GM21367 (cell line): ENCODE results near the gene ATXN1.
"Not testable (repeated sequence)": the region's sequence is repeated elsewhere in the genome, so short reads cannot be mapped to it uniquely, and the experiment has no call there.

ENCODE experiments used
- ATAC-seq: cut with Tn5 transposase; IDR thresholded peaks from one replicate; pipeline ENCODE4 v1.9.1; 2021; ENCODE audit not compliant: unreplicated experiment

Gene ATXN1

GRCh38 chr6:16624636-16625290 is 136.5 kb downstream of the ATXN1 start:
- no peak for ATAC-seq

GRCh38 chr6:16623731-16624130 is 137.5 kb downstream of the ATXN1 start:
- no peak for ATAC-seq

- no peak for ATAC-seq
Measured at GRCh38 chr6:16623029-16623653, 138.1 kb downstream of the ATXN1 start.

GRCh38 chr6:16622193-16622592 is 139.1 kb downstream of the ATXN1 start:
- ATAC-seq, result no peak

GRCh38 chr6:16621002-16621401 is 140.3 kb downstream of the ATXN1 start:
- ATAC-seq, result no peak

GRCh38 chr6:16619777-16620176 is 141.5 kb downstream of the ATXN1 start:
- ATAC-seq, result no peak

GRCh38 chr6:16618962-16619361 is 142.3 kb downstream of the ATXN1 start:
- ATAC-seq, result no peak

- not testable (repeated sequence) for ATAC-seq
Measured at GRCh38 chr6:16615215-16615614, 146.0 kb downstream of the ATXN1 start.

GRCh38 chr6:16614143-16614542 is 147.1 kb downstream of the ATXN1 start:
- not testable (repeated sequence) for ATAC-seq

- not testable (repeated sequence) for ATAC-seq
Measured at GRCh38 chr6:16613504-16613903, 147.8 kb downstream of the ATXN1 start.

GRCh38 chr6:16608444-16608843 is 152.8 kb downstream of the ATXN1 start:
- ATAC-seq, result no peak

- ATAC-seq, result peak; percentile 79
Measured at GRCh38 chr6:16602035-16602434, 159.2 kb downstream of the ATXN1 start.

- ATAC-seq, result no peak
Measured at GRCh38 chr6:16600701-16601100, 160.6 kb downstream of the ATXN1 start.

- no peak for ATAC-seq
Measured at GRCh38 chr6:16600026-16600425, 161.2 kb downstream of the ATXN1 start.

GRCh38 chr6:16596616-16597331 is 164.5 kb downstream of the ATXN1 start:
- ATAC-seq, result no peak

GRCh38 chr6:16595514-16596120 is 165.6 kb downstream of the ATXN1 start:
- ATAC-seq, result no peak

GRCh38 chr6:16594849-16595248 is 166.4 kb downstream of the ATXN1 start:
- ATAC-seq, result no peak

- no peak for ATAC-seq
Measured at GRCh38 chr6:16592223-16592911, 168.9 kb downstream of the ATXN1 start.

GRCh38 chr6:16591396-16592222 is 169.7 kb downstream of the ATXN1 start:
- peak; percentile 65 for ATAC-seq

GRCh38 chr6:16585805-16586204 is 175.5 kb downstream of the ATXN1 start:
- ATAC-seq, result no peak
